GM12801 (cell line): ENCODE data around the gene SPSB4.

Source experiments
- CTCF ChIP-seq: IDR thresholded peaks from one replicate; pipeline ENCODE4 v1.5.1; 2011; ENCODE audit warnings: control low read depth; ENCODE audit not compliant: insufficient read length; ENCODE audit errors: extremely low read depth

SPSB4 gene

GRCh38 chr3:141047168-141047567 lies 4.0 kb upstream of the SPSB4 start:
- no peak for TF ChIP-seq CTCF

GRCh38 chr3:141049681-141050080 lies 1.5 kb upstream of the SPSB4 start:
- TF ChIP-seq CTCF = no peak

- TF ChIP-seq CTCF = no peak
These were observed 475 bp downstream of the SPSB4 start for GRCh38 chr3:141051443-141052200.

- no peak for TF ChIP-seq CTCF
These were observed 1.3 kb downstream of the SPSB4 start for GRCh38 chr3:141052201-141053069.

GRCh38 chr3:141055136-141055535 lies 4.0 kb downstream of the SPSB4 start:
- TF ChIP-seq CTCF = no peak

- no peak for TF ChIP-seq CTCF
These were observed 4.6 kb downstream of the SPSB4 start for GRCh38 chr3:141055536-141056445.

- no peak for TF ChIP-seq CTCF
These were observed 5.6 kb downstream of the SPSB4 start for GRCh38 chr3:141056751-141057171.
